GM23248 (cell line): ENCODE results near the gene RYR3.

Experiments used
- EZH2 ChIP-seq: fragments of 200-600 bp; sonication (generic); IDR thresholded peaks from 2 replicates; pipeline ENCODE4 v1.6.1; 2018; ENCODE audit warnings: antibody characterized with exemption, mild to moderate bottlenecking; ENCODE audit not compliant: insufficient read depth, poor library complexity, severe bottlenecking
- EZH2phosphoT487 ChIP-seq: fragments of 200-600 bp; sonication (generic); IDR thresholded peaks from 2 replicates; pipeline ENCODE4 v1.6.1; 2018; ENCODE audit warnings: antibody characterized with exemption, moderate library complexity, mild to moderate bottlenecking, low read depth; ENCODE audit not compliant: insufficient read depth

GRCh38 chr15:33864360-33865075, 553.8 kb downstream of the RYR3 start:
- TF ChIP-seq EZH2phosphoT487 (no peak), EZH2 (no peak)
